GM12873 (cell line): Measurements from ENCODE around the gene TRIP11.

Experiments
- TF ChIP-seq, protein P1 (sequence below): IDR thresholded peaks from 2 replicates; pipeline ENCODE4 v1.5.1; 2012; ENCODE audit warnings: low read depth, mild to moderate bottlenecking, moderate library complexity, low read length, control low read depth; ENCODE audit not compliant: insufficient read depth; ENCODE audit errors: missing control alignments

The TRIP11 gene

DNA sequence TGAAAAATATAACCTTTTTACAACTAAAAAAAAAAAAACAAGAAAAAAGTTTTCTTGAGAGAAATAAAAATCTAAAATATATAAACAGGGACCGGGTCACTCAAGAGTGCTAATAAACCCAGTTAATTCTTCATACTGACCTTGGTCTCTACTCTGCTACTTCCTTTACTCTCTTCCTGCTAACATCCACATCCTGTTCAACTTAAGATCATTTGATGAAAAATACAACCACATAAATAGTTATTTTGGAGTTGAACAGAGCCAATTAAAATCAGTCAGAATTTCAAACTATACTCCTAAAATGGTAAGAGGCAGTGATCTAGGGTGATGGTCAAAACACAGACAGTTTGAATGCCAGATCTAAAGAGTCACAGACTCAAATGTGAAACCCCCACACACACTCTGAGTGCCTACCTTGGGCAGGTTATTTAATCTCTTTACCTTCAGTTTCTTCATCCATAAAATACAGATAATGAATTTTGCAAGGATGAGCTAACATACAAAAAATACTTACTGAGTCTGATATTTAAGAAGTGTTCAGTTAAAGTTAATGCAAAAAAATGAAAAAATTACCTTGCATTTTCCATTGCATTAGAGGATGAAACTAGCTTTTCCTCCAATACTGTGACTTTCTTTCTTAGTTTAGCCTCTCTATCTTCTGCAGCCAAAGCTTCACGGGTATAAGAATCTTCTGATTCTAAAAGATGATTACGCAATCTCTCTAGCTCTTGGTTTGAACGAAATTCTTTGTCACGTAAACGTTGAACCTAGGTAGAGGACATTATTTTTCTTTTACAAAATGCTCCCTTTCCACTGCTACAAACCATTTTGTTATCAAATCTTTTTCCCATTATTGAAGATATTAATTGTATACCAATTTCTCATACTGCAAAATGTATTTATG lies 40.9 kb downstream of the TRIP11 start:
- TF ChIP-seq, protein P1, sequence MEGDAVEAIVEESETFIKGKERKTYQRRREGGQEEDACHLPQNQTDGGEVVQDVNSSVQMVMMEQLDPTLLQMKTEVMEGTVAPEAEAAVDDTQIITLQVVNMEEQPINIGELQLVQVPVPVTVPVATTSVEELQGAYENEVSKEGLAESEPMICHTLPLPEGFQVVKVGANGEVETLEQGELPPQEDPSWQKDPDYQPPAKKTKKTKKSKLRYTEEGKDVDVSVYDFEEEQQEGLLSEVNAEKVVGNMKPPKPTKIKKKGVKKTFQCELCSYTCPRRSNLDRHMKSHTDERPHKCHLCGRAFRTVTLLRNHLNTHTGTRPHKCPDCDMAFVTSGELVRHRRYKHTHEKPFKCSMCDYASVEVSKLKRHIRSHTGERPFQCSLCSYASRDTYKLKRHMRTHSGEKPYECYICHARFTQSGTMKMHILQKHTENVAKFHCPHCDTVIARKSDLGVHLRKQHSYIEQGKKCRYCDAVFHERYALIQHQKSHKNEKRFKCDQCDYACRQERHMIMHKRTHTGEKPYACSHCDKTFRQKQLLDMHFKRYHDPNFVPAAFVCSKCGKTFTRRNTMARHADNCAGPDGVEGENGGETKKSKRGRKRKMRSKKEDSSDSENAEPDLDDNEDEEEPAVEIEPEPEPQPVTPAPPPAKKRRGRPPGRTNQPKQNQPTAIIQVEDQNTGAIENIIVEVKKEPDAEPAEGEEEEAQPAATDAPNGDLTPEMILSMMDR = no peak

DNA sequence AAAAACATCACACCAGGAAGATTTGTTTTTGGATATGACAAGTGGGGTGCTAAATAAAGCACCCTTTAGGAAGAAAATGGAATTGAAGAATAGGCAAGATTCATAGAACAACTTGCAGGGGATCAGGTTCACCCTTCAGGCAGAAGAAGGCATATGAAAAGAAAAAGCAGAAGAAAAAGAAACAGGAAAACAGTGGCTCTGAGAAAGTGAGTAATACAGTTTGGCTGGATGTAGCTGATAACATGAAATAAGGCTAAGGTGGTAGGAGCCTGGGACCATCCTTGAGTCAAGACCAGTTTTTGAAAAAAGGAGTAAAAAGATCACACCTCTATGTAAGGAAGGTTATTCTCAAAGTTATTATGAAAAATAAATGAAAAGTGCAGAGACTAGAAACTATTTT lies 42.4 kb downstream of the TRIP11 start:
- TF ChIP-seq, protein P1 = no peak

DNA sequence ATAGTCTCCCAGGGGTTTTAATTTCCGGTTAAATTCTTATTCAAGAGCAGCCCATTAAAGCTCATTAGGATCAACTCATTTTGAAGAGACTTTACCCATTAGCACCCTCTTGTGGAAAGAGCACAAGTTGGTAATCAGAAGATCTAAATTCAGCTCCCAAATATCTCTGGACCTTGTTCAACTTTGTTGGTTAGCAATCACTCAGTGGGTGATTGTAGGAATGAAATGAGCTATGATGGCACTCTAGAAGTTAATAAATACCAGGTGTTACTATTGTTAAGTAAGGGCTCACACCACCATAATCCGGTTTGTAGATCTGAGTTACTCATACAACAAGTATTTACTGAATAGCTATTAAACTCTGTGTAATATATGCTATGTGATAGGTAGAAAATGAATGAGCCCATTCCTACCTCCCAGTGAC lies 42.9 kb downstream of the TRIP11 start:
- TF ChIP-seq, protein P1 = peak; percentile 64

DNA sequence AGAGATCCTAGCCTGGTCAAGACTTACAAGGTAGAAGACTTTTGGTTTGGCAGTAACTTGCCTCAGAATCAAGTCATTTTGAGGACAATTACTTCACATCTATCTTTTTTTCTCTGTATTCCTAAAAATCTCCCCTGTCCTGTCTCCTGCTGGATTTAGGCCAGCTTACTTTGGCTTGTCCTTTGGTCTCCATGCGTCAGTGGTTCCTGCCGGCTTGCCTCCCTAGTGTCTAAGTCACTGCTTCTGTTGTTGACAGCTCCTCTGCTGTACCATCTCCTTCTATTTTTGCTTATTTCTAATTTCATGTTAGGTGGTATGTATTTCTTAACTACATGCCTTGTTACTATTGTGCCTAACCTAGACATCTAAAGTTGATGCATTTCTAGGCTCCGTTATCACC lies 52.7 kb downstream of the TRIP11 start:
- TF ChIP-seq, protein P1 = no peak

DNA sequence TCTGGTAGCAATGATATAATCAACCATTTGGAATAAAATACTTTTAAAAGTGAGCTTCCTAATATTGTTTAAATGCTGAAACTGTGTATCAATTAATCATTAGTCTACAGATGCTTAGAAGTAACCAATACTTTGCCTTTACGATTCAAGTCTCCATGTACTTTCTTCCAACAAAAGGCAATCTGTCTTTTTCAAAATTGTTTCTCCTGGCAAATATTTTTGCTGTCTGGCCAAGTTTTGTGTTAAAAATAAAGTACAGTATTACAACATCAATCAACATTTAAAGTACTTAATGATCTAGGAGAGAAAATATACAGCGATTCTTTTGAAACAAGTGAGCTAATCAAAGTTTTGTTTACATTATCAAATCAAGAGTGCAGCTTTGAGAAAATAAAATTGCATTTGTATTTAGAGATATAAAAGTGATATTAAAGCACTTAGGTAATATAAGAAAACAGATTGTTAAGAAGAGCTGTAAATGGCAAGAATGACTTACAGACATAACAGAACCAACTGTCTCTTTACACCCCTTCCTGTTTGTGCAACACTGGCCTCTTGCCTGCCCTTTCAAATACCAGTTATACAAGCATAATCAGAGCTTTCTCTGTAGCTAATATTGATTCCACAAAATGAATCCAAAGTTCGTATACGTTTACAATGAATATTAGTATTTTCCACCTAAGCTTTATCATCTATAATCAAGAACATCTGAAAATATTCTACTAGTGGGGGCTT lies 54.2 kb downstream of the TRIP11 start:
- TF ChIP-seq, protein P1 = no peak

DNA sequence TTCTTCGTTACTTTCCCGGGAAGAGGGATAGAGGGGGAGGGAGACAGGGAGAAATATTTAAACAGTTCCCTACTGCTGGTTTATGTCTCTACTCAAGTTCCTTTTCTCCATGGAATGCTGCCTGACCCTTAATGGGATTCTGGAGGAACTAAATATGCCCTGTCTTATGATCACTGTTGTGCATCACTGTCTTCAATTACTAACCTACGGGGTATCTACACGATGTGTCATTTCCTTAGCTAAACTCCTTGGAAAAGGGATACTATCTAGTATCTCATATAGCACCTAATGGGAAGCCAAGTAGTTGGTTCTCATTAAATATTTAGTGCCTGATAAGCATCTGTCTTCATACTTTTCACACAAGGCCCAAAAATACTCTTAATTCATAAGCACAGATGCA lies 54.9 kb downstream of the TRIP11 start:
- TF ChIP-seq, protein P1 = no peak

DNA sequence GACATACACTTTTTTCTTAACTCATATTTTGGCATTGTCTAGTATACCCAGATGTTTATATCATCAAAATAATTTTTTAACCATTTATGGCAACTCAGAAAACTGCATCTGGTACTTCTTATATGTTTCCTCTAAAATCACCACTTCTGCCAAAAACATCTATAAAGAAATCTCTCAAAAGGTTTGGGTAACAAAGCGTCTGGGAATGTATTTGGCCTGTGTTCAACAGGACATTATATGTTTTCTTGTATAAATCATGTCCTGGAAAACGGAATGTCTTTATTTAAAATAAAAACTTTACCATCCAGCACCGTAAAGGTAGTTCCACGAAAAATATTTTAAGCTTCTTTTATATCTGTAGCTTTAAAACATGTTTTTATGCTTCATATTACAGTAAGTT lies 56.3 kb downstream of the TRIP11 start:
- TF ChIP-seq, protein P1 = no peak
